Hepatocyte (in vitro differentiated cells): ENCODE data around the gene MYRIP. TPM values are rescaled to one million over a fixed set of nuclear protein-coding genes. Genes with fewer than 3 reads are reported as not detected.

ENCODE experiments used
- DNase-seq: peaks from one replicate; pipeline ENCODE4 v3.0.0-alpha.2; 2016; ENCODE audit warnings: low spot score
- H2AFZ ChIP-seq: fragments of 200-600 bp; sonication (generic); 2 replicates; pipeline ENCODE4 v1.6.0; 2016; ENCODE audit warnings: antibody characterized with exemption, mild to moderate bottlenecking
- H3K27ac ChIP-seq: fragments of 200-600 bp; sonication (generic); 2 replicates; pipeline ENCODE4 v1.5.1; 2016; ENCODE audit warnings: mild to moderate bottlenecking
- H3K27me3 ChIP-seq: fragments of 200-600 bp; sonication (generic); 2 replicates; pipeline ENCODE4 v1.6.1; 2016
- H3K36me3 ChIP-seq: fragments of 200-600 bp; sonication (generic); replicated peaks from 2 replicates; pipeline ENCODE4 v1.5.1; 2016; ENCODE audit warnings: low read depth; ENCODE audit not compliant: insufficient read depth
- H3K4me1 ChIP-seq: fragments of 200-600 bp; sonication (generic); 2 replicates; pipeline ENCODE4 v1.5.1; 2016; ENCODE audit warnings: mild to moderate bottlenecking, moderate library complexity; ENCODE audit not compliant: insufficient read depth
- H3K4me2 ChIP-seq: fragments of 200-600 bp; sonication (generic); 2 replicates; pipeline ENCODE4 v1.6.0; 2016
- H3K4me3 ChIP-seq: fragments of 200-600 bp; sonication (generic); 2 replicates; pipeline ENCODE4 v1.5.1; 2016; ENCODE audit warnings: mild to moderate bottlenecking
- H3K79me2 ChIP-seq: fragments of 200-600 bp; sonication (generic); 2 replicates; pipeline ENCODE4 v1.6.0; 2017; ENCODE audit warnings: mild to moderate bottlenecking
- H3K9me2 ChIP-seq: fragments of 200-600 bp; sonication (generic); replicated peaks from 2 replicates; pipeline ENCODE4 v1.6.0; 2017; ENCODE audit warnings: mild to moderate bottlenecking; ENCODE audit not compliant: insufficient read depth
- H3K9me3 ChIP-seq: fragments of 200-600 bp; sonication (generic); 2 replicates; pipeline ENCODE4 v1.5.1; 2016; ENCODE audit warnings: low read depth, mild to moderate bottlenecking
- H4K20me1 ChIP-seq: fragments of 200-600 bp; sonication (generic); 2 replicates; pipeline ENCODE4 v1.6.0; 2016; ENCODE audit warnings: mild to moderate bottlenecking; ENCODE audit not compliant: insufficient read depth, poor library complexity, severe bottlenecking
- EZH2 ChIP-seq: fragments of 200-600 bp; sonication (generic); IDR thresholded peaks from 2 replicates; pipeline ENCODE4 v1.6.1; 2016; ENCODE audit warnings: antibody characterized with exemption, mild to moderate bottlenecking, borderline replicate concordance
- EZH2phosphoT487 ChIP-seq: fragments of 200-600 bp; sonication (generic); IDR thresholded peaks from one replicate; pipeline ENCODE4 v1.6.1; 2018; ENCODE audit warnings: antibody characterized with exemption, mild to moderate bottlenecking, low read depth, moderate library complexity; ENCODE audit not compliant: unreplicated experiment, severe bottlenecking
- WGBS: methylation state at CpG from one replicate; pipeline ENCODE4 v1.1.6; 2016; ENCODE audit warnings: low lambda C conversion rate; ENCODE audit errors: missing lambda C conversion rate; 5-methylcytosine and 5-hydroxymethylcytosine counted together
- polyA plus RNA-seq: library from polyadenylated mRNA; unstranded; fragments of >200 nt; fragmentation: Nextera tagmentation; extraction: Ambion mirVana; gene quantifications from 2 replicates; pipeline ENCODE4 v1.2.1, GENCODE V29; 2016
- total RNA-seq: library from RNA; depleted of rRNA; stranded (reverse); fragments of >200 nt; gene quantifications from 2 replicates; pipeline ENCODE4 v1.2.3, GENCODE V29; 2014
- TF ChIP-seq, protein P1 (sequence below): fragments of 200-600 bp; sonication (generic); IDR thresholded peaks from 2 replicates; pipeline ENCODE4 v1.5.1; 2016; ENCODE audit warnings: antibody characterized with exemption, mild to moderate bottlenecking; ENCODE audit not compliant: poor library complexity

The MYRIP gene
- total and polyA plus RNA-seq, 2 experiments from 2014 or later, result 0.57 TPM; not detected in 1

DNA sequence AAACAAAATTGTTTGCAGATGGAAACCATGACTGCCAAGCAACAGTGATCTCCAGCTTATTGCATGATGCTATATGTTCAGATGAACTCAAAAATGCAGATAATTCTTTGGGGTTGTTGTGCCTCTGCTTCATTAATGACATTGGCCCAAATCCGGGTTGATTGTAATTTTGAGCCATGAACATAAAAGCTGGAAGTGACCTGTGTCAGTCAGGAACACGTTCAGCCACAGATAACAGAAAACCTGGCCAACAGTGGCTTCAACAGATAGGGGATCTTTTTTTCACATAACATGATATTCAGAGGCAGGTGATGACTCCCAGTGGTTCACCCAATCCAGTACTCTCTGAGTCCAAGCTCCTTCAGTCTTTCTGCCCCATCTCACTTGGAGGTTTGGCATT lies 423.2 kb downstream of the MYRIP start:
- WGBS, result 93% methylated on average over 2 of the region's 2 CpGs
- no peak overlapping the region for H3K4me2 ChIP-seq
- H3K4me1 ChIP-seq, result no peaks in the 10 kb centered on the region
- no peaks in the 10 kb centered on the region for H4K20me1 ChIP-seq
- DNase-seq, result no peak
- H3K27ac ChIP-seq, result no peak overlapping the region
- no peak overlapping the region for H2AFZ ChIP-seq
- H3K79me2 ChIP-seq, result no peaks in the 10 kb centered on the region
- H3K27me3 ChIP-seq, result no peaks in the 10 kb centered on the region
- H3K9me3 ChIP-seq, result no peaks in the 10 kb centered on the region
- TF ChIP-seq EZH2 (no peak), EZH2phosphoT487 (no peak)
- TF ChIP-seq, protein P1, sequence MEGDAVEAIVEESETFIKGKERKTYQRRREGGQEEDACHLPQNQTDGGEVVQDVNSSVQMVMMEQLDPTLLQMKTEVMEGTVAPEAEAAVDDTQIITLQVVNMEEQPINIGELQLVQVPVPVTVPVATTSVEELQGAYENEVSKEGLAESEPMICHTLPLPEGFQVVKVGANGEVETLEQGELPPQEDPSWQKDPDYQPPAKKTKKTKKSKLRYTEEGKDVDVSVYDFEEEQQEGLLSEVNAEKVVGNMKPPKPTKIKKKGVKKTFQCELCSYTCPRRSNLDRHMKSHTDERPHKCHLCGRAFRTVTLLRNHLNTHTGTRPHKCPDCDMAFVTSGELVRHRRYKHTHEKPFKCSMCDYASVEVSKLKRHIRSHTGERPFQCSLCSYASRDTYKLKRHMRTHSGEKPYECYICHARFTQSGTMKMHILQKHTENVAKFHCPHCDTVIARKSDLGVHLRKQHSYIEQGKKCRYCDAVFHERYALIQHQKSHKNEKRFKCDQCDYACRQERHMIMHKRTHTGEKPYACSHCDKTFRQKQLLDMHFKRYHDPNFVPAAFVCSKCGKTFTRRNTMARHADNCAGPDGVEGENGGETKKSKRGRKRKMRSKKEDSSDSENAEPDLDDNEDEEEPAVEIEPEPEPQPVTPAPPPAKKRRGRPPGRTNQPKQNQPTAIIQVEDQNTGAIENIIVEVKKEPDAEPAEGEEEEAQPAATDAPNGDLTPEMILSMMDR, result no peak
- H3K9me2 ChIP-seq, result no peaks in the 10 kb centered on the region
- no peak overlapping the region for H3K4me3 ChIP-seq
- H3K36me3 ChIP-seq, result no peaks in the 10 kb centered on the region

DNA sequence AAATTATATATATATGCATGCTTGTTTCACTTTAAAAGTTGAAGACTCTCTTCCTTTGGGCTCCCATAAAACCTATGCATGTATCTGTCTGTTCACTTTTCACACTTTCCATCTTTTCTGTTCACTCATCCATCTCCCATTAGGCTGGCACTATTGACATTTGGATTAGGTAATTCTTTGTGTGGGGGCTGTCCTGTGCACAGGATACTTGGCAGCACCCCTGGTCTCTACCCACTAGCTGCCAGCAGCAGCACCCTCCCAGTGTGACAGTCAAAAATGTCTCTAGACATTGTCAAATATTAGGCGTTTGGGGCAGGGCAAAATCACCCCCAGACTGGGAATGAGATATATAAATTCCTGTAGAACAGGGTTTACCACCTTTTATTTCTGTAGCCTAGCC lies 427.8 kb downstream of the MYRIP start:
- H3K27me3 ChIP-seq, result no peaks in the 10 kb centered on the region
- no peak overlapping the region for H3K4me2 ChIP-seq
- no peaks in the 10 kb centered on the region for H3K79me2 ChIP-seq
- no peaks in the 10 kb centered on the region for H3K9me3 ChIP-seq
- no peaks in the 10 kb centered on the region for H4K20me1 ChIP-seq
- no peaks in the 10 kb centered on the region for H3K36me3 ChIP-seq
- no peak for TF ChIP-seq EZH2
- TF ChIP-seq, protein P1, result no peak
- no peak for TF ChIP-seq EZH2phosphoT487
- H3K27ac ChIP-seq, result no peak overlapping the region
- no peak overlapping the region for H2AFZ ChIP-seq
- no peak for DNase-seq
- H3K9me2 ChIP-seq, result no peaks in the 10 kb centered on the region
- no peak overlapping the region for H3K4me3 ChIP-seq
- WGBS, result 80% methylated on average over 1 of the region's 1 CpG
- H3K4me1 ChIP-seq, result no peaks in the 10 kb centered on the region

DNA sequence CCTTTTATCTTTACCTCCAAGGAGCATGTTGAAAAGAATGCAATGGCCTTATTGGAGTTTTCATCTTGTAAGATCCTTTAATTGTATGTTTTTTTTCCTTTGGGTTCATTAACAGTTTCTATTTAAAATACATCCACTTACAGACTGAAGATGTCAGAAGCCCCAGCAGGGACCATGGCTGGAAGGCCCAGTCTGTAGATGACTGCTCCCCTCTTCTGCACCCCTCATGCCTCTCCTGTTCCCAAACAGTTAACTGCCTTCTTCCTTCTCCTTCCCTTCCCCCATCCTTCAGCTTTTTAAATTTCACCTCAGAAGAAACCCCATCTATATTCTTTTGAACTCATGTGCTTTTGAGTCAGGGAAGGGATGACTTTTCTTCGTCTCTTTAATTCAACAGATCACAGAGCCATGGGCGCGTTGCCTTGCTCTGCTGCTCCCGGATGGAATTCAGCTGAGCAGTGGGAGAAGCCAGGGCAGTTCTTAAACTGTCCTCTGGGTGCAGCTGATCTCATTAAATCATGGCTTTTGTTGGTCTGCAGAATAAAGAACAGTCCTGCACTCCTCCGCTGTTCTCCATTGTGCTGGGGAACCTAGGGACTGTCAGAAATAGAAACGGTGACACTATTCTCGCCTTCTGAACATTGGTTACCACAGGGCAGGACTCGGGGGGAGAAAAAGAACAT lies 428.6 kb downstream of the MYRIP start:
- Histone ChIP-seq H3K4me2 (no peak overlapping the region), H3K4me3 (no peak overlapping the region), H3K9me3 (no peaks in the 10 kb centered on the region), H3K79me2 (no peaks in the 10 kb centered on the region), H2AFZ (no peak overlapping the region), H3K36me3 (no peaks in the 10 kb centered on the region), H3K27me3 (no peaks in the 10 kb centered on the region), H3K27ac (no peak overlapping the region), H4K20me1 (no peaks in the 10 kb centered on the region), H3K9me2 (no peaks in the 10 kb centered on the region), H3K4me1 (no peaks in the 10 kb centered on the region)
- peak; percentile 26 for DNase-seq
- 52% methylated on average over 8 of the region's 8 CpGs for WGBS
- TF ChIP-seq EZH2, result no peak
- TF ChIP-seq, protein P1, result peak; percentile 12
